Hepatocyte (in vitro differentiated cells): ENCODE results near the gene NOS1. TPM values are rescaled to one million over a fixed set of nuclear protein-coding genes. Genes with fewer than 3 reads are reported as not detected.

Source experiments
- DNase-seq: peaks from one replicate; pipeline ENCODE4 v3.0.0-alpha.2; 2016; ENCODE audit warnings: low spot score
- H2AFZ ChIP-seq: fragments of 200-600 bp; sonication (generic); 2 replicates; pipeline ENCODE4 v1.6.0; 2016; ENCODE audit warnings: antibody characterized with exemption, mild to moderate bottlenecking
- H3K27ac ChIP-seq: fragments of 200-600 bp; sonication (generic); 2 replicates; pipeline ENCODE4 v1.5.1; 2016; ENCODE audit warnings: mild to moderate bottlenecking
- H3K27me3 ChIP-seq: fragments of 200-600 bp; sonication (generic); 2 replicates; pipeline ENCODE4 v1.6.1; 2016
- H3K36me3 ChIP-seq: fragments of 200-600 bp; sonication (generic); replicated peaks from 2 replicates; pipeline ENCODE4 v1.5.1; 2016; ENCODE audit warnings: low read depth; ENCODE audit not compliant: insufficient read depth
- H3K4me1 ChIP-seq: fragments of 200-600 bp; sonication (generic); 2 replicates; pipeline ENCODE4 v1.5.1; 2016; ENCODE audit warnings: mild to moderate bottlenecking, moderate library complexity; ENCODE audit not compliant: insufficient read depth
- H3K4me2 ChIP-seq: fragments of 200-600 bp; sonication (generic); 2 replicates; pipeline ENCODE4 v1.6.0; 2016
- H3K4me3 ChIP-seq: fragments of 200-600 bp; sonication (generic); 2 replicates; pipeline ENCODE4 v1.5.1; 2016; ENCODE audit warnings: mild to moderate bottlenecking
- H3K79me2 ChIP-seq: fragments of 200-600 bp; sonication (generic); 2 replicates; pipeline ENCODE4 v1.6.0; 2017; ENCODE audit warnings: mild to moderate bottlenecking
- H3K9me2 ChIP-seq: fragments of 200-600 bp; sonication (generic); replicated peaks from 2 replicates; pipeline ENCODE4 v1.6.0; 2017; ENCODE audit warnings: mild to moderate bottlenecking; ENCODE audit not compliant: insufficient read depth
- H3K9me3 ChIP-seq: fragments of 200-600 bp; sonication (generic); 2 replicates; pipeline ENCODE4 v1.5.1; 2016; ENCODE audit warnings: low read depth, mild to moderate bottlenecking
- H4K20me1 ChIP-seq: fragments of 200-600 bp; sonication (generic); 2 replicates; pipeline ENCODE4 v1.6.0; 2016; ENCODE audit warnings: mild to moderate bottlenecking; ENCODE audit not compliant: insufficient read depth, poor library complexity, severe bottlenecking
- CTCF ChIP-seq: fragments of 200-600 bp; sonication (generic); IDR thresholded peaks from 2 replicates; pipeline ENCODE4 v1.5.1; 2016; ENCODE audit warnings: antibody characterized with exemption, mild to moderate bottlenecking; ENCODE audit not compliant: poor library complexity
- EZH2 ChIP-seq: fragments of 200-600 bp; sonication (generic); IDR thresholded peaks from 2 replicates; pipeline ENCODE4 v1.6.1; 2016; ENCODE audit warnings: antibody characterized with exemption, mild to moderate bottlenecking, borderline replicate concordance
- EZH2phosphoT487 ChIP-seq: fragments of 200-600 bp; sonication (generic); IDR thresholded peaks from one replicate; pipeline ENCODE4 v1.6.1; 2018; ENCODE audit warnings: antibody characterized with exemption, mild to moderate bottlenecking, low read depth, moderate library complexity; ENCODE audit not compliant: unreplicated experiment, severe bottlenecking
- WGBS: methylation state at CpG from one replicate; pipeline ENCODE4 v1.1.6; 2016; ENCODE audit warnings: low lambda C conversion rate; ENCODE audit errors: missing lambda C conversion rate; 5-methylcytosine and 5-hydroxymethylcytosine counted together
- polyA plus RNA-seq: library from polyadenylated mRNA; unstranded; fragments of >200 nt; fragmentation: Nextera tagmentation; extraction: Ambion mirVana; gene quantifications from 2 replicates; pipeline ENCODE4 v1.2.1, GENCODE V29; 2016
- total RNA-seq: library from RNA; depleted of rRNA; stranded (reverse); fragments of >200 nt; gene quantifications from 2 replicates; pipeline ENCODE4 v1.2.3, GENCODE V29; 2014

NOS1 gene
- total and polyA plus RNA-seq, 2 experiments from 2014 or later: not detected

DNA sequence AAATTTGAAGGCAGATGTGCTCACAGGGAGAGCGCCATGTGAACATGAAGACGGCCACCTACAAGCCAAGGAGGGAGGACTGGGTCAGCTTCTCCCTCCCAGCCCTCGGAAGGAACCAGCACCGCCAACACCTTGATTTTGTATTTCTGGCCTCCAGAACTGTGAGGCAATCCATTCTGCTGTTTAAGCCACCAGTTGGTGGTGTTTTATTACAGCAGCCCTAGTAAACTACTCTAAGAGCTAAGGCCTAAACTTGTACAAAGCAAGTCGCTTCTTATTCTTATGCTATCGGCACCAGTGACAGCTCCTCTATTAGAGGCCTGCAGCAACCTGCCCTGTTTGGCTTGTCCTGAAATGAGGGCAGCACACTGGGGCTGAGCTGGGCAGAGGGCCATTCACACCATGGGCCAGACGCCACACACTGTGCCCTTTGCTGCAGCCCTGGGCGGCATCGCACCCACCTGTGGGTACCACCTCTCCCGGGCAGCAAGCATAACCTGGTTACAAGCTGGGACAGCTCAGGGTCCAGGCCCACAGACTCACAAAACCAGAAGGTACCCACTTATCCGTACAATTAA lies 62.7 kb downstream of the NOS1 start:
- H2AFZ ChIP-seq: no peak overlapping the region
- H3K4me2 ChIP-seq: no peak overlapping the region
- DNase-seq: no peak
- no peaks in the 10 kb centered on the region for H4K20me1 ChIP-seq
- 84% methylated on average over 11 of the region's 11 CpGs for WGBS
- no peak overlapping the region for H3K4me3 ChIP-seq
- no peaks in the 10 kb centered on the region for H3K79me2 ChIP-seq
- no peaks in the 10 kb centered on the region for H3K4me1 ChIP-seq
- no peaks in the 10 kb centered on the region for H3K27me3 ChIP-seq
- no peaks in the 10 kb centered on the region for H3K36me3 ChIP-seq
- TF ChIP-seq EZH2phosphoT487 (no peak), CTCF (no peak), EZH2 (no peak)
- no peak overlapping the region for H3K27ac ChIP-seq
- H3K9me2 ChIP-seq: no peaks in the 10 kb centered on the region
- H3K9me3 ChIP-seq: no peaks in the 10 kb centered on the region

- Histone ChIP-seq H3K4me3 (no peak overlapping the region), H3K27me3 (no peaks in the 10 kb centered on the region), H4K20me1 (no peaks in the 10 kb centered on the region), H3K27ac (no peak overlapping the region), H3K9me2 (no peaks in the 10 kb centered on the region), H3K4me2 (no peak overlapping the region), H2AFZ (no peak overlapping the region), H3K36me3 (no peaks in the 10 kb centered on the region), H3K79me2 (no peaks in the 10 kb centered on the region), H3K9me3 (no peaks in the 10 kb centered on the region), H3K4me1 (no peaks in the 10 kb centered on the region)
- no peak for DNase-seq
- WGBS: 96% methylated on average over 7 of the region's 7 CpGs
- TF ChIP-seq EZH2 (no peak), EZH2phosphoT487 (no peak), CTCF (no peak)
These were observed 63.2 kb downstream of the NOS1 start for GRCh38 chr12:117298191-117298590.

DNA sequence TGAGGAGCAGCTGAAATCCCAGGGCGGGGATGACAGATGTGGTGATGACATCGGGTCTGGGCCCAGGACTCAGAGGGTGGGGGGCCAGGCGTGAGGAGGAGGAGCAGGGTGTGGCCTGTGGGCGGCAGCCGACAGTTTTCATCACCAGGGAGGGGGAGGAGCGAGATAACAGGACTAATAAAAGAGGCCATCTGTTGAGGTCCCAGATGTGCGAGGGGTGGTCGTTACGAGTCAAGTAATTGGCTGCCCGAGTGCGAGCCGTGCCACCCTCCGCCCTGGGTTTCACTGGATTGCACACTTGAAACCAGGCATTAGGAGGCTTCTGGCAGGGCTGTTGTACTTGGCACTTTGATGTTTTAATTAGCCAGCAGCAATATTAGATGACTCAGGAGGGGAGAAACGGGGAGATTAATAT lies 67.2 kb downstream of the NOS1 start:
- Histone ChIP-seq H3K36me3 (no peaks in the 10 kb centered on the region), H3K27ac (no peak overlapping the region), H3K9me2 (no peaks in the 10 kb centered on the region), H3K9me3 (no peaks in the 10 kb centered on the region), H4K20me1 (no peaks in the 10 kb centered on the region), H3K4me2 (no peak overlapping the region), H3K79me2 (no peaks in the 10 kb centered on the region), H2AFZ (no peak overlapping the region), H3K4me1 (no peaks in the 10 kb centered on the region), H3K4me3 (no peak overlapping the region), H3K27me3 (no peaks in the 10 kb centered on the region)
- TF ChIP-seq EZH2phosphoT487: no peak
- no peak for TF ChIP-seq CTCF
- TF ChIP-seq EZH2: no peak
- no peak for DNase-seq
- 59% methylated on average over 13 of the region's 14 CpGs for WGBS

- H3K4me3 ChIP-seq: no peak overlapping the region
- no peaks in the 10 kb centered on the region for H3K4me1 ChIP-seq
- no peaks in the 10 kb centered on the region for H3K79me2 ChIP-seq
- no peak overlapping the region for H2AFZ ChIP-seq
- H3K9me2 ChIP-seq: no peaks in the 10 kb centered on the region
- no peaks in the 10 kb centered on the region for H3K9me3 ChIP-seq
- H3K36me3 ChIP-seq: no peaks in the 10 kb centered on the region
- DNase-seq: no peak
- WGBS: 78% methylated on average over 1 of the region's 1 CpG
- H3K4me2 ChIP-seq: no peak overlapping the region
- TF ChIP-seq EZH2phosphoT487 (no peak), CTCF (no peak), EZH2 (no peak)
- no peak overlapping the region for H3K27ac ChIP-seq
- no peaks in the 10 kb centered on the region for H4K20me1 ChIP-seq
- no peaks in the 10 kb centered on the region for H3K27me3 ChIP-seq
These were observed 67.9 kb downstream of the NOS1 start for GRCh38 chr12:117293510-117293909.
